K562 (cell line): ENCODE measurements around the gene CCNYL1.

ENCODE experiments used
- DMBX1 ChIP-seq: fragments of 250-450 bp; sonication (Bioruptor Pico); IDR thresholded peaks from 2 replicates; pipeline ENCODE4 v1.8.0; 2022; ENCODE audit warnings: inconsistent platforms, mild to moderate bottlenecking, moderate library complexity, borderline replicate concordance
- FOSL1 ChIP-seq: fragments of 200-800 bp; sonication (Bioruptor generic); conservative IDR thresholded peaks from 2 replicates; pipeline ENCODE4 v1.6.1; 2016; ENCODE audit warnings: missing genetic modification characterization, missing compliant biosample characterization
- JUN ChIP-seq, 2 experiments: sonication (generic) in 1 of 2; formaldehyde crosslinking in 1 of 2; IDR thresholded peaks; 2 replicates each; pipeline versions ENCODE4 v1.6.1 to v1.8.0; 2012 to 2022; ENCODE audit warnings: borderline replicate concordance in 2 of 2, mild to moderate bottlenecking in 2 of 2, improper control_type of control experiment in 1 of 2, low read depth in 1 of 2, low read length in 1 of 2, missing genetic modification reagents in 1 of 2
- NRF1 ChIP-seq, 2 experiments: fragments of 450-650 bp; IDR thresholded peaks in 1 of 2; conservative IDR thresholded peaks in 1 of 2; 2 replicates each; pipeline ENCODE4 v1.6.1; 2014; ENCODE audit warnings: mild to moderate bottlenecking in 2 of 2
- RUNX1 ChIP-seq: sonication (generic); IDR thresholded peaks from 2 replicates; pipeline ENCODE4 v1.6.1; 2016; ENCODE audit warnings: antibody characterized with exemption, low read depth
- SMAD2 ChIP-seq: fragments of 150-350 bp; IDR thresholded peaks from 2 replicates; pipeline ENCODE4 v1.6.1; 2014; ENCODE audit warnings: low read depth, mild to moderate bottlenecking, low read length
- TF ChIP-seq, protein P1 (sequence below), 3 experiments: IDR thresholded peaks in 2 of 3; conservative IDR thresholded peaks in 1 of 3; 2 replicates each; pipeline ENCODE4 v1.5.1; 2011 to 2012; ENCODE audit warnings: low read length in 3 of 3, mild to moderate bottlenecking in 3 of 3, control low read depth in 2 of 3, improper control_type of control experiment in 1 of 3, inconsistent platforms in 1 of 3, low read depth in 1 of 3, mixed read lengths in 1 of 3, moderate library complexity in 1 of 3; ENCODE audit not compliant: insufficient read depth in 2 of 3
- TF ChIP-seq, protein P2 (sequence below): sonication (generic); formaldehyde crosslinking; IDR thresholded peaks from 2 replicates; pipeline ENCODE4 v1.5.0; 2020; ENCODE audit warnings: missing genetic modification reagents

DNA sequence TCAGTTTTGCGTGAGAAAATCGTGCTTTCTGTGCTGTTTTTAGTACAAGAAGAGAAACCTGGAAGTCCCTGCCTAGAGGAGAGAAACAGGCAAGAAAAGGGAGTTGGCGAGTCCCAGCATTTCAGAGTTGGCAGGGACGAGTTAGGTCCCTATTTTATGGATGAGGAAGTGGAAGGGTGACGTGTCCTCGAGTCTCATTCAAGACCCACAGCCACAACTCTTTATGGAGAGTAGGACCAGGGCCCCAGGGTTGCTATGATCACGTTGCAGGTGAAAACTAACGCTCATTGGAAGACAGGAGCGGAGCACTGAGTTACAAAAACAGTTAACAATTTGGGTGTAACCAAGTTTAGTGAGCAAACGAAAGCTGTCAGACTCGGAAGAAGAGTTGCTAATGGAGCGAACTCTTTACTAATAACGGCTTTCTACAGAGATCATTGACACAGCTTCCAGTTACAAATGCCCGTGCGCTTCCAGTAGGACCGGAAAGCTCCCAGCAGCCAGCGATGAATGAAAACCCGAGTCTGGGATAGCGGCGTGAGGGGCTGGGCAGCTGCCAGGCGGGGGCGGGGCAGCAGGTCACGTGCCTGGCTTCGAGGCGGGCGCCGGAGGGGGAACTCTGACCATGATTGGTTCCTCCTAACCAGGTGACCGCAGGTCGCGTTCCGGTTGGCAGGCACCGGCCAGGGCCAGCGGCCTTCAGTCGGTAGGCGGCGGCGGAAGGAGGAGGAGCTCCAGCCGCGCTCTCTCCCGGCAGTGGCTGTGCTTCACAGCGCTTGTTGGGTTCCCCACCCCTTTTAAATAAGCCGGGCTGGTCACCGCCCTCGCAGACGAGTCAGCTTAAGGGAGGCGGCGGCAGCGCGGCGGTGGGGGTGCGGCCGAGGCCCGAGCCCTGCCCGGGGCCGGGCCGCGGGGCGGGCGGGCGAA is at the start of gene CCNYL1:
- TF ChIP-seq DMBX1 (CRISPR knock-in tag) = no peak
- TF ChIP-seq, protein P1, sequence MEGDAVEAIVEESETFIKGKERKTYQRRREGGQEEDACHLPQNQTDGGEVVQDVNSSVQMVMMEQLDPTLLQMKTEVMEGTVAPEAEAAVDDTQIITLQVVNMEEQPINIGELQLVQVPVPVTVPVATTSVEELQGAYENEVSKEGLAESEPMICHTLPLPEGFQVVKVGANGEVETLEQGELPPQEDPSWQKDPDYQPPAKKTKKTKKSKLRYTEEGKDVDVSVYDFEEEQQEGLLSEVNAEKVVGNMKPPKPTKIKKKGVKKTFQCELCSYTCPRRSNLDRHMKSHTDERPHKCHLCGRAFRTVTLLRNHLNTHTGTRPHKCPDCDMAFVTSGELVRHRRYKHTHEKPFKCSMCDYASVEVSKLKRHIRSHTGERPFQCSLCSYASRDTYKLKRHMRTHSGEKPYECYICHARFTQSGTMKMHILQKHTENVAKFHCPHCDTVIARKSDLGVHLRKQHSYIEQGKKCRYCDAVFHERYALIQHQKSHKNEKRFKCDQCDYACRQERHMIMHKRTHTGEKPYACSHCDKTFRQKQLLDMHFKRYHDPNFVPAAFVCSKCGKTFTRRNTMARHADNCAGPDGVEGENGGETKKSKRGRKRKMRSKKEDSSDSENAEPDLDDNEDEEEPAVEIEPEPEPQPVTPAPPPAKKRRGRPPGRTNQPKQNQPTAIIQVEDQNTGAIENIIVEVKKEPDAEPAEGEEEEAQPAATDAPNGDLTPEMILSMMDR (IDR thresholded peaks at IDR 0.05 in 2 of 3, conservative IDR thresholded peaks at IDR 0.05 in 1 of 3; ENCODE audit: insufficient read depth in 2 of 3, low read depth in 1 of 3, low read length in 3 of 3) = no peak
- peak; percentile 57 to 68 for TF ChIP-seq NRF1 (conservative IDR thresholded peaks at IDR 0.05 in 1 of 2, IDR thresholded peaks at IDR 0.05 in 1 of 2)
- TF ChIP-seq, protein P2, sequence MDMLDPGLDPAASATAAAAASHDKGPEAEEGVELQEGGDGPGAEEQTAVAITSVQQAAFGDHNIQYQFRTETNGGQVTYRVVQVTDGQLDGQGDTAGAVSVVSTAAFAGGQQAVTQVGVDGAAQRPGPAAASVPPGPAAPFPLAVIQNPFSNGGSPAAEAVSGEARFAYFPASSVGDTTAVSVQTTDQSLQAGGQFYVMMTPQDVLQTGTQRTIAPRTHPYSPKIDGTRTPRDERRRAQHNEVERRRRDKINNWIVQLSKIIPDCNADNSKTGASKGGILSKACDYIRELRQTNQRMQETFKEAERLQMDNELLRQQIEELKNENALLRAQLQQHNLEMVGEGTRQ (CRISPR knock-in tag) = peak; percentile 98
- TF ChIP-seq JUN (IDR thresholded peaks at IDR 0.05; ENCODE audit: borderline replicate concordance, low read depth, low read length) = no peak; the same call in 1 of the 2 replicates
- TF ChIP-seq JUN (CRISPR knock-in tag; IDR thresholded peaks at IDR 0.05; ENCODE audit: borderline replicate concordance) = no peak
- TF ChIP-seq SMAD2 = no peak
- no peak for TF ChIP-seq RUNX1
- peak; percentile 28; the same call in 1 of the 2 replicates for TF ChIP-seq FOSL1 (tag)
